RWPE2 (cell line): ENCODE data around the gene SNED1.

ENCODE experiments used
- ATAC-seq: fragments of 200-7000 bp; cut with Tn5 transposase; 3 replicates; pipeline ENCODE4 v1.9.1; 2021; ENCODE audit warnings: low read depth
- DNase-seq: peaks from one replicate; pipeline ENCODE4 v3.0.0-alpha.2; 2020; ENCODE audit warnings: low spot score
- H3K27ac ChIP-seq: fragments of 450-650 bp; 2 replicates; pipeline ENCODE4 v1.5.1; 2017; ENCODE audit warnings: mild to moderate bottlenecking; ENCODE audit not compliant: poor library complexity, severe bottlenecking
- H3K27me3 ChIP-seq: fragments of 250-450 bp; sonication (Bioruptor Pico); 2 replicates; pipeline ENCODE4 v1.5.1; 2021; ENCODE audit warnings: mild to moderate bottlenecking, moderate library complexity; ENCODE audit not compliant: insufficient read depth, poor library complexity, severe bottlenecking
- H3K36me3 ChIP-seq: fragments of 250-450 bp; sonication (Bioruptor Pico); 2 replicates; pipeline ENCODE4 v1.5.1; 2020; ENCODE audit warnings: low read depth, mild to moderate bottlenecking, moderate library complexity
- H3K4me1 ChIP-seq: fragments of 250-450 bp; sonication (Bioruptor Pico); 2 replicates; pipeline ENCODE4 v1.5.1; 2021; ENCODE audit warnings: mild to moderate bottlenecking, moderate library complexity; ENCODE audit not compliant: insufficient read depth, poor library complexity, severe bottlenecking
- H3K4me3 ChIP-seq: fragments of 250-450 bp; sonication (Bioruptor Pico); 2 replicates; pipeline ENCODE4 v1.5.1; 2021; ENCODE audit warnings: mild to moderate bottlenecking, moderate library complexity; ENCODE audit not compliant: severe bottlenecking
- H3K9me3 ChIP-seq: fragments of 250-450 bp; sonication (Bioruptor Pico); 2 replicates; pipeline ENCODE4 v1.5.1; 2021; ENCODE audit warnings: mild to moderate bottlenecking, moderate library complexity; ENCODE audit not compliant: severe bottlenecking
- TF ChIP-seq, protein P1 (sequence below): fragments of 450-650 bp; IDR thresholded peaks from one replicate; pipeline ENCODE4 v1.5.1; 2017; ENCODE audit warnings: mild to moderate bottlenecking, moderate library complexity; ENCODE audit not compliant: poor library complexity, severe bottlenecking

The SNED1 gene

DNA sequence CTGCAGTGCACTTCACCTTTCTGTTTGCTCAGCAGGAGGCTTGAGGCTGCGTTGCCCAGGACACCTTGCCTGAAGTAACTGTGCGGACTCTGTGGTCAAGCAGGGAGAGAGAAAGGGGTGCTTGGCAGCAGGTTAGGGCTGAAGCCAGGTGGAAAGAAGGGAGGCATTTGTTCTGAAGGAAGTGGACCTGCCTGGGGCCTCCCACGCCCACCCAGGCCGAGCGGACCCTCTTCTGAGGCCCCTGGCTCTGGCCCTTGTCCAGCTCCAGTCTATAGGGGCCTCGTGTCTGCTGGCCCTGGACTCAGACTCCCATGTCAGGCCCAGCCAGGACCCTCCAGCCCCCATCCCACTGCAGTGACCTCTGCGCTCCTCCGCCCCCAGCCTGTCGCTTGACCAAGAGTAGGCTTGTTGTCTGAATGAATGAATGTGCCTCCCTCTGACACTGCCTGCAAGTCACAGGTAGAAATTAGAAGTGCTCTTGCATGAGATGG lies 2.5 kb downstream of the SNED1 start:
- TF ChIP-seq, protein P1, sequence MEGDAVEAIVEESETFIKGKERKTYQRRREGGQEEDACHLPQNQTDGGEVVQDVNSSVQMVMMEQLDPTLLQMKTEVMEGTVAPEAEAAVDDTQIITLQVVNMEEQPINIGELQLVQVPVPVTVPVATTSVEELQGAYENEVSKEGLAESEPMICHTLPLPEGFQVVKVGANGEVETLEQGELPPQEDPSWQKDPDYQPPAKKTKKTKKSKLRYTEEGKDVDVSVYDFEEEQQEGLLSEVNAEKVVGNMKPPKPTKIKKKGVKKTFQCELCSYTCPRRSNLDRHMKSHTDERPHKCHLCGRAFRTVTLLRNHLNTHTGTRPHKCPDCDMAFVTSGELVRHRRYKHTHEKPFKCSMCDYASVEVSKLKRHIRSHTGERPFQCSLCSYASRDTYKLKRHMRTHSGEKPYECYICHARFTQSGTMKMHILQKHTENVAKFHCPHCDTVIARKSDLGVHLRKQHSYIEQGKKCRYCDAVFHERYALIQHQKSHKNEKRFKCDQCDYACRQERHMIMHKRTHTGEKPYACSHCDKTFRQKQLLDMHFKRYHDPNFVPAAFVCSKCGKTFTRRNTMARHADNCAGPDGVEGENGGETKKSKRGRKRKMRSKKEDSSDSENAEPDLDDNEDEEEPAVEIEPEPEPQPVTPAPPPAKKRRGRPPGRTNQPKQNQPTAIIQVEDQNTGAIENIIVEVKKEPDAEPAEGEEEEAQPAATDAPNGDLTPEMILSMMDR, result no peak
- Histone ChIP-seq H3K9me3 (peaks cover 7% of the 10 kb centered on the region), H3K4me1 (no peaks in the 10 kb centered on the region), H3K4me3 (no peak overlapping the region), H3K36me3 (no peaks in the 10 kb centered on the region), H3K27me3 (peaks cover 6% of the 10 kb centered on the region), H3K27ac (no peak overlapping the region)
- ATAC-seq (no peak), DNase-seq (no peak)

DNA sequence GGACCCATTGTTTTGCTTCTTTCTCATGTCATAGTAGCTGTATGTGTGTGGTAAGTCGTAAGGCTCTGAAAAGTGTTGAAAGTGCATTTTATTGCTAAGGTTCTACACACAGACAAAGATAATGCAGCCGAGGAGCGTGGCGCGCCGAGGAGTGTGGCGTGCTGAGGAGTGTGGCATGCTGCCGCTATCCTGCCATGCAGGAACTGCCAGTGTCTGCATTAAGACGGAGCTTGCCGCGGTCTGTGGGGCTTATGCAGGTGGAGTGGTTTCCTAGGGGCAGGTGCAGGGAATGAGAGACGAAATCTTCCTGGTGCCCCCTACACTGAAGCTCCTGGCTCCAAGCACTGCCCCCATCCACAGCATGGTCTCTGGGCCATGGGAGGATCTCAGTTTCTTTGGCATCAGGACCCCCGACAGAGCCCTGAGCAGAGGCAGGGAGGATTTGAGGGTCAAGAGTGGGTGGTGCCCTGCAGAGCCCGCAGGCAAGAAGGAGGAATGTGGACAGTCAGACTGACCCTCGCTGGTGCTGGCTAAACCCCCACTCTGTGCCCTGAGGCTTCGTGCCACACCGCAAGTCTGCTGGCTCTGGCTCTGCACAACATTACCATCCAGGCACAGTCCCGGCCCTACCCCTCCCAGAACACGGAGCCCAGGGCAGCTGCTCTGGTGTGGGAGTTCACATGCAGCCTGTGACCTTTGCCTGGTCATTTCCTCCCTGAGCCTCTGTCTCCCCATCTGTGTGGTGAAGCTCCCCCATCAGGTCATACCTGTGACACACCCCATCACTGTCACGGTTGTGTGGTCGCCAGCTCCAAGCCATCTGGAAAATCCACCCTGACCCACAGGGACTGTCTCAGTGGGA lies 3.2 kb downstream of the SNED1 start:
- no peak overlapping the region for H3K27ac ChIP-seq
- H3K36me3 ChIP-seq, result no peaks in the 10 kb centered on the region
- no peaks in the 10 kb centered on the region for H3K4me1 ChIP-seq
- peak; percentile 47 for DNase-seq
- H3K27me3 ChIP-seq, result peaks cover 6% of the 10 kb centered on the region
- no peak for ATAC-seq
- H3K9me3 ChIP-seq, result peaks cover 7% of the 10 kb centered on the region
- TF ChIP-seq, protein P1, result no peak
- H3K4me3 ChIP-seq, result no peak overlapping the region

DNA sequence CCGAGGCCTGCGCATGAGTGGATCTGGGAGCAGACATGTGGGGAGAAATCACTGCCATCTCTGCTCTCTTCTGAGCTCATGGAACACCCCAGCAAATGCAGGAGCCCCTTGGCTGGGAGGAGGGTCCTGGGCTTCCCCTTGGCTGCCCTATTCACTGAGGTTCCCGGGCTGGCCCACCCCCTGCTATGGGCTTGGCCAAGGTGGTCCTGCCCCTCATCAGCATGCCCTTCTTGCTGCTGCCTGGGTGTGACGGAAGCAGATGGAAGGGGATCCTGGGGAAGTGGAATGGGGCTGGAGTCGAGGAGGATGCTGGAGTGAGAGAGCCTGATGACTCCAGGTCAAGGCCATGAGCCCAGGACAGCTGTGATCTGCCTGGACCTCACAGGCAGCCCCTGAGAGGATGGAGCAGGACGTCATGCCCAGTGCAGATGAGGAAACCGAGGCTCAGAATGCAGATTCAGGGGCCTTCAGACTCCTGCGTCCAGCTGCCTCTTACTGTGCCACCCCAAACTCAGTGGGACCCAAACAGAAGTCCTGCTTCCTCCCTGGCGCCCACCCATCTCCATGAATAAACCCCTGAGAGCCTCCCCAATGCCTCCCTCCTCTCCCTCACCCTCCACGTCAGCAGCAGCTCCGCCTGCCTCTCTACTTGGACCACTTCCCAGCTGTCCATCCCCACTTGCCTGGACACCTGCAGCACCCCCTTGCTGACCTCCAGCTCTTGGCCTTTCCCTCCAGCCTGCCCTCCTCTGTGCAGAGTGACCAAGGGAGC lies 4.0 kb downstream of the SNED1 start:
- H3K27me3 ChIP-seq, result peaks cover 6% of the 10 kb centered on the region
- H3K4me3 ChIP-seq, result no peak overlapping the region
- H3K4me1 ChIP-seq, result no peaks in the 10 kb centered on the region
- no peaks in the 10 kb centered on the region for H3K36me3 ChIP-seq
- no peak for DNase-seq
- H3K27ac ChIP-seq, result no peak overlapping the region
- ATAC-seq, result no peak
- H3K9me3 ChIP-seq, result peaks cover 7% of the 10 kb centered on the region
- TF ChIP-seq, protein P1, result no peak

DNA sequence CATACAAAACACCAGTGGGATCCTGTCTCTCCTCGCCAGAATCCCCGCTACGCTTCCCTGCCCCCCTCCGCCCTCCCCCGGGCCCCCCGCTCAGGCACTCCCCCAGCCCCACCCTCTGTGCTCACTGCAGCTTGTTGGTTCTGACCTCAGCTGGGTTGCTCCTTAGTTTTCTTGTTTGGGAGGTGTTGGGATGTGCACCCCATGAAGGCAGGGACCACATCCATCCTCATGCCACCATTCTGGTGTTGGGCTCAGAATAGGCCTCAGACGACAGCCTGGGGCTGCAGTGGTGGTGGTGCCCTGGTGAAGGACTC lies 4.6 kb downstream of the SNED1 start:
- ATAC-seq (no peak), DNase-seq (no peak)
- no peak overlapping the region for H3K4me3 ChIP-seq
- H3K27ac ChIP-seq, result no peak overlapping the region
- peaks cover 6% of the 10 kb centered on the region for H3K27me3 ChIP-seq
- H3K9me3 ChIP-seq, result peaks cover 7% of the 10 kb centered on the region
- H3K4me1 ChIP-seq, result no peaks in the 10 kb centered on the region
- H3K36me3 ChIP-seq, result no peaks in the 10 kb centered on the region
- TF ChIP-seq, protein P1, result no peak

DNA sequence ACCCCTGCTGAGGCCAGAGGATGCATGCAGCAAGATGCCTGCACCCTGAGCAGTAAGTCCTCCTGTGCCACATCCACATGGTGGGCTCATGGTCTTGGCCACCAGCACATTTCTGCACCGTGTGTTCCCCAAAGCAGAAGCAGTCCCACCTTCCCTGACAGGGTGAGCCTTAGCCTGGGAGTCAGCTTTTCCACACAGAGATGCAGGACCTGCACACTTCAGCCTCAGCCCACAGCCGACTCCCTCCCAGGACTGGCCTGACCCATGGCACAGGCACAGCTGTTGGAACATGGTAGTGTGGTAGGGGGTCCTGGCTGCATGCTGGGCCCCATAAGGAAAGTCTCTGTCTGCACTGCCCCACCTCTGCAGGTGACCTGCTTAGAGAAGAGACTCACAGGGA lies 5.0 kb downstream of the SNED1 start:
- ATAC-seq, result no peak
- TF ChIP-seq, protein P1, result no peak

More for the DNA sequence above, 5.0 kb downstream of the SNED1 start:
- no peak for DNase-seq
- no peaks in the 10 kb centered on the region for H3K4me1 ChIP-seq
- H3K4me3 ChIP-seq, result no peak overlapping the region
- no peaks in the 10 kb centered on the region for H3K36me3 ChIP-seq
- H3K9me3 ChIP-seq, result peaks cover 7% of the 10 kb centered on the region
- H3K27ac ChIP-seq, result no peak overlapping the region
- H3K27me3 ChIP-seq, result peaks cover 6% of the 10 kb centered on the region
